ENCODE results near the gene ERG. TPM values are rescaled to one million over a fixed set of nuclear protein-coding genes. Genes with fewer than 3 reads are reported as not detected.

The ERG gene
- total RNA-seq, 4 donors from 2014 or later: 3.7 to 13.3 (median 10.6) TPM

- TF ChIP-seq CTCF (IDR thresholded peaks at IDR 0.05): no peak
- no peak for TF ChIP-seq POLR2AphosphoS5 (IDR thresholded peaks at IDR 0.05)
- TF ChIP-seq EP300 (IDR thresholded peaks at IDR 0.05): no peak
- TF ChIP-seq POLR2A (IDR thresholded peaks at IDR 0.05; ENCODE audit: low read depth): no peak
- Histone ChIP-seq H3K4me1 (peaks cover 4 to 10% (median 8%) of the 10 kb centered on the region in 4 donors), H3K27me3 (peaks cover 0 to 18% (median 0%) of the 10 kb centered on the region in 4 donors), H3K27ac (replicated peaks in 1 of 4) (no peak overlapping the region), H3K4me3 (no peak overlapping the region), H3K9me3 (no peaks in the 10 kb centered on the region), H3K36me3 (no peaks in the 10 kb centered on the region)
- no peak for DNase-seq (ENCODE audit: extremely low spot score)
- intact Hi-C loops (cut with DNase I): loop anchor here (10.0 kb wide), 1 partner anchor 679 kb away; no protein-coding TSS in a partner anchor
- 97% methylated on average over 10 of the region's 10 CpGs for WGBS
These were observed 144.0 kb downstream of the ERG start for GRCh38 chr21:38354231-38354630.

GRCh38 chr21:38352536-38353219 lies 145.6 kb downstream of the ERG start:
- no peak for DNase-seq (ENCODE audit: extremely low spot score)
- intact Hi-C loops (cut with DNase I): loop anchor here (1.0 to 10.0 kb wide), 2 partner anchors 137 to 678 kb away; no protein-coding TSS in a partner anchor
- H3K36me3 ChIP-seq: no peaks in the 10 kb centered on the region
- WGBS: 55% methylated on average over 6 of the region's 6 CpGs
- H3K9me3 ChIP-seq: no peaks in the 10 kb centered on the region
- peaks cover 0 to 23% (median 0%) of the 10 kb centered on the region in 4 donors for H3K27me3 ChIP-seq
- no peak overlapping the region for H3K27ac ChIP-seq (replicated peaks in 1 of 4)
- no peak overlapping the region for H3K4me3 ChIP-seq
- peak; percentile 29 to 48 (median 35) for TF ChIP-seq CTCF (IDR thresholded peaks at IDR 0.05)
- TF ChIP-seq POLR2AphosphoS5 (IDR thresholded peaks at IDR 0.05): no peak
- no peak for TF ChIP-seq EP300 (IDR thresholded peaks at IDR 0.05)
- TF ChIP-seq POLR2A (IDR thresholded peaks at IDR 0.05; ENCODE audit: low read depth): no peak
- peaks cover 4 to 10% (median 8%) of the 10 kb centered on the region in 4 donors for H3K4me1 ChIP-seq

GRCh38 chr21:38351961-38352521 lies 146.2 kb downstream of the ERG start:
- Histone ChIP-seq H3K36me3 (no peaks in the 10 kb centered on the region), H3K9me3 (no peaks in the 10 kb centered on the region), H3K27me3 (peaks cover 0 to 23% (median 0%) of the 10 kb centered on the region in 4 donors), H3K4me1 (peaks cover 4 to 10% (median 8%) of the 10 kb centered on the region in 4 donors), H3K27ac (replicated peaks in 1 of 4) (no peak overlapping the region), H3K4me3 (no peak overlapping the region)
- DNase-seq (ENCODE audit: extremely low spot score): no peak
- WGBS: 56% methylated on average over 10 of the region's 10 CpGs
- TF ChIP-seq CTCF (IDR thresholded peaks at IDR 0.05) (no peak), POLR2A (IDR thresholded peaks at IDR 0.05; ENCODE audit: low read depth) (no peak), EP300 (IDR thresholded peaks at IDR 0.05) (no peak), POLR2AphosphoS5 (IDR thresholded peaks at IDR 0.05) (no peak)
- intact Hi-C loops (cut with DNase I): loop anchor here (1.0 to 10.0 kb wide), 2 partner anchors 137 to 677 kb away; no protein-coding TSS in a partner anchor

GRCh38 chr21:38351176-38351959 lies 146.9 kb downstream of the ERG start:
- TF ChIP-seq POLR2AphosphoS5 (IDR thresholded peaks at IDR 0.05): no peak
- TF ChIP-seq EP300 (IDR thresholded peaks at IDR 0.05): no peak
- TF ChIP-seq POLR2A (IDR thresholded peaks at IDR 0.05; ENCODE audit: low read depth): no peak
- TF ChIP-seq CTCF (IDR thresholded peaks at IDR 0.05): no peak
- no peaks in the 10 kb centered on the region for H3K9me3 ChIP-seq
- no peak for DNase-seq (ENCODE audit: extremely low spot score)
- WGBS: 85% methylated on average over 16 of the region's 16 CpGs
- H3K4me1 ChIP-seq: peaks cover 4 to 10% (median 8%) of the 10 kb centered on the region in 4 donors
- H3K4me3 ChIP-seq: no peak overlapping the region
- peaks cover 0 to 21% (median 0%) of the 10 kb centered on the region in 4 donors for H3K27me3 ChIP-seq
- no peaks in the 10 kb centered on the region for H3K36me3 ChIP-seq
- no peak overlapping the region for H3K27ac ChIP-seq (replicated peaks in 1 of 4)
- intact Hi-C loops (cut with DNase I): loop anchor here (10.0 kb wide), 1 partner anchor 677 kb away; no protein-coding TSS in a partner anchor

All from esophagus muscularis mucosa (tissue), 4 donors.